SKM-1 (cell line): ENCODE measurements around the gene GADL1.

ENCODE experiments used
- DNase-seq: peaks from one replicate; lab custom pipeline; 2025; ENCODE audit not compliant: unreplicated experiment; lab: John Stamatoyannopoulos, UW

Gene GADL1

GRCh38 chr3:30696403-30696819 is 198.1 kb downstream of the GADL1 start:
- no peak for DNase-seq

GRCh38 chr3:30695302-30696061 is 199.0 kb downstream of the GADL1 start:
- no peak for DNase-seq

- DNase-seq, result no peak
Measured at GRCh38 chr3:30694668-30695067, 199.8 kb downstream of the GADL1 start.

DNA sequence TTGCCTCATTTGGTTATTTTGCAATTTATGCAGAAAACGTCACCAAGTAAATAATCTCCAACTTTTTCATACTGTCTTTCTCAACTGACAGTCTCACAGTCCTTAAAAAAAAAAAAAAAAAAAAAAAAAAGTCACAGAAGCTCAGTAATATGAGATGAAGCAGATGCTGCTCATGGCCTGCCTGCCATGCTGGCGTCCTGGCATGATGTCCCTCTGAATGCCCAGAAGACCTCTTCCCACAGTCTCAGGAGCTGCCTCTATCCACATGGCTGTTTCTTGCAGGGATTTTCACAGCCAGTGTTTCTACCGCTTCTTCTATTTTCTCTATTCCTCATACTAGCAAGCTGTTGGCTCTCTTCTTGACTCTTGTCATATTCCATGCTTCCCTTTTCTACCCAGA is 200.3 kb downstream of the GADL1 start:
- DNase-seq, result no peak

GRCh38 chr3:30693470-30694120 is 200.9 kb downstream of the GADL1 start:
- DNase-seq, result peak; percentile 44

- DNase-seq, result no peak
Measured at GRCh38 chr3:30692498-30693130, 201.8 kb downstream of the GADL1 start.

DNA sequence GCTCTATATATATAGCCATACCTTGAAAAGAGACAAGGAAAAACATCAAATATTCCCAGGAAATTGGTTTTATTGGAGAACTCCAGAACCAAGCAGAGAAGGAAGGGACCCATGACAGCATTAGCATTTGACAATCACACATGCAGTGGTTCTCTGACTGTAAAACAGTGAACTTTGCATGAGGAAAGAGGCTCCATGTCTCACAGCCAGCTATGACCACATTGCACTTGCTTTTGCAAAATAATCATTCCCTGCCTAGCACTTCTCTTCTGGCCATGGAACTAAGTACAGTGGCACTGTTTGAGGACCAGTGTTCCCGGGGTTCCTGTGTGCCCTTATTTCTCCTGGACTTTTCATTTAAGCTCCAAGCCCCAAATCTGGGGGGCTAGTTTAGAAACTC is 202.5 kb downstream of the GADL1 start:
- no peak for DNase-seq

DNA sequence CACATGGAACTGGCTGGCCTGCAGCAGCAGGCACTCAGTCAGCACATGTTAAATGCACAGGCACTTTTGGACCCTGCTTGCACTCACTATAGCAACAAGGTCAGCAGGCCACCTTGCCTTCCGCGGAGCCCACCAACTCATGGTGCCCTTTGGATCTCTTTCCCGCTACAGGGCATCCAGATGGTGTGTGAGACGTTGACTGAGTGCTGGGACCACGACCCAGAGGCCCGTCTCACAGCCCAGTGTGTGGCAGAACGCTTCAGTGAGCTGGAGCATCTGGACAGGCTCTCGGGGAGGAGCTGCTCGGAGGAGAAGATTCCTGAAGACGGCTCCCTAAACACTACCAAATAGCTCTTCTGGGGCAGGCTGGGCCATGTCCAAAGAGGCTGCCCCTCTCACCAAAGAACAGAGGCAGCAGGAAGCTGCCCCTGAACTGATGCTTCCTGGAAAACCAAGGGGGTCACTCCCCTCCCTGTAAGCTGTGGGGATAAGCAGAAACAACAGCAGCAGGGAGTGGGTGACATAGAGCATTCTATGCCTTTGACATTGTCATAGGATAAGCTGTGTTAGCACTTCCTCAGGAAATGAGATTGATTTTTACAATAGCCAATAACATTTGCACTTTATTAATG is 203.1 kb downstream of the GADL1 start:
- no peak for DNase-seq

GRCh38 chr3:30690199-30690598 is 204.3 kb downstream of the GADL1 start:
- DNase-seq, result no peak

DNA sequence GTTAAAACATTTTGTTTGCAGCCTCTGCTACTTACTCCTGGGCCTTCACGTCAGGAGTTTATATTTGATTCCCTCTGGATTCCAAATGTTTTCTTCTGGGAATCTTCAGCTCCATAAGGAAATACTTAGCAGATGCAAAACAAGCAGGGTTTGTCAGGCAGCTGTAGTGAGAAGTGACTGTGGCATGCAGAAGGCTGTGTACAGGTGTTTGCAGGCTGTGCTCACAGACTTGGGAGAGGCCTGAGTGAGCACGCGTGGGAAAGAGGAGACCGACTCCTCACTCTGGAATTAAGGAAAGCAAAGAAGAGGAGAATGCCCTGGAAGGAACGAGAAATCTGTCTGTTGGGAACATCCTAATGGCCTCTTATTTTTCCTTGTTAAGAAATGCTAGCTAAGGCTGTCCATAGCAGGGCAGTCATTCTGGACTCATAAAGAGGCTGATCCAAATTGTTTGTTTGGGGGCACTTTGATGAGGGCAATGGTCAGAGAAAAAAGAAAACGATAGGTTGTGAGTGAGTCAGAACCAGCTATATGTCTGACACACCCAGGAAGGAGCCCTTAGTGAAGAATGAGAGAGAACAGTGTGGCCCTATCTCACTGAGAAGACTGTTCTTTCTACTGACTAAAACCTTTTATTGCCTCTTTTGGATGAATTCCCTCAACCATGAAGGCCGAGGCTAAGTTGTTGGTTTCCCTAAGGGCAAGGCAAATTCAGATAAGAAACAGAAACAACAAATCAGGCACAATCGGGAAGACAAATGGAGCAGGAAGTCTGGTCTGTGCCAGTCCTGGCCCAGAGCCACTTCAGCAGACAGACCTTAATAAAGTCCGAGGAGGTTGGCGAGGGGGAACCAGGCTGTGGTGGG is 205.5 kb downstream of the GADL1 start:
- no peak for DNase-seq

DNA sequence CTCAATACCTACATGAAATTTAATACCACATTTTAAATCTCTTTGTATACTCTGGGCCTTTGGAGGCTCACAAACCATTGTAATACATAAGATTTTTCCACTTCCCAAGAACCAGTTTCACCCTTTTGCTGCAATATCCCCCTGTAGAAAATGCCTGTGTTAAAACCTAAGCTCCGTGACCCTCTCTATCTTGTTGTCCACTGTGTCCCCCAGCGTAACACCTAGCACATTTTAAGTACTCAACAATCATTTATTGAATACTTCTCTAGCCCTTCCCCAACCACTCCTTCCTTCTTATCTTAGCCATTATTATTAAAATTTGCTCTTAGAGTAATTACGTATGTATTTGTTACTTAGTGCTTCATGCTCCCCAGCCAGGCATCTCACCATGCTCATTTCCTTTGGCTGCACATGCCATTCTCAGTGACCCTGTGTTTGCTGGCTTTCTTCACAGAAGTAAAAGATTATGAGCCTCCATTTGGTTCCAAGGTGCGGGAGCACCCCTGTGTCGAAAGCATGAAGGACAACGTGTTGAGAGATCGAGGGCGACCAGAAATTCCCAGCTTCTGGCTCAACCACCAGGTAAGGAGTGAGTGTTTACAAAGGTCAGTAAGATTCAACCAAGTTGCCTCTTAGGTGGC is 206.4 kb downstream of the GADL1 start:
- no peak for DNase-seq

GRCh38 chr3:30686799-30687198 is 207.7 kb downstream of the GADL1 start:
- no peak for DNase-seq

GRCh38 chr3:30686176-30686575 is 208.3 kb downstream of the GADL1 start:
- DNase-seq, result no peak

GRCh38 chr3:30685267-30685667 is 209.2 kb downstream of the GADL1 start:
- no peak for DNase-seq

DNA sequence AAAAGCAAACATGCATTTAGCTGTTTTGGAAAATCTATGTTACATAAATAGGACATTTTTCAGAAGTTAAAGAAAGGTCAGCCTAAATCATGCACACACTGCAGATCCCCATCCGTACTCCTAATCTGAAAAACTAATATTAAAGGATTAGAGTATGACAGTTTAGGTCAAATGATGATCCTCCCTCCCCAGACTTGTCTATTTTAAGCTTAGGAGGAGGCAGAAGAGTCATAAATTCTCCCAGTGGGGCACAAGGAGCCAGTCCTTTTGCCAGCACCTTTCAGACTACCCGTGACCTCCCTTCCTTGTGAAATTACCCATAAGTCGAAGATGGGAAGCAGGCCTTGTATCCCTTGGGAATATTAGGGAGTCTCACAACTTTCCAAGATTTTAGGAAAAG is 210.1 kb downstream of the GADL1 start:
- no peak for DNase-seq

- DNase-seq, result no peak
Measured at GRCh38 chr3:30683769-30684168, 210.7 kb downstream of the GADL1 start.

DNA sequence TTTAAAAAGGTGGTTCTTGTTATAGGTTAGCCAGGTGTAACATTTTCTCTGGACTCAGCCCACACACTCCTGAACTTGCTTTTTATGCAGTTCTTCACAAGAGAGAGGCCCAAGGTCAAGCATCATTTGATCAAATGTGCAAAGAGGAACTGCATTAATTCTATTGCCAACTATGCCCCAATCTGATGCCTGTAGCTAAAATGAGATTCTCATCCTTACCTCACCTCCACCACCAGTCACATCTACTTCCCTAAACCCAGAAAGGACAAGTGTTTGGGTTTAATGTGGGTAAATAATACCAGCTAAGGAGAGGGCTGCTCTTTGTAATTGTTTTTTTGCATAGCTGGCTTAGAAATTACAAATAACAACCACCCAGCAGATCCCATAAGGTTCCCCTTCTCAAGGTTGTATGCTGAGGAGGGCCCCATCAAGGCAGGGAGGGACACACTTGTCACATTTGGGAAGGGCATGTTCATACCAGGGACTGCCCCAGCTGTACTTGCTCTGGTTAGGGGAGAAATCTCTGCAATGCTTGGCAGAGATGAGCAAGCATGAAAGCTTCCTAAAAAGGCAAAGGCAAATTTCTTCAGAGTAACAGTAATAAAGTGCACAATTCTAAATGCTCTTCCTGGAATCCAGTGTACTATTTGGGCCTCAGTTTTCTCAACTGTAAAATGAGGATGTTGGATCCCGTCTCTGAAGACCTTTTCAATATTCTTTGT is 211.9 kb downstream of the GADL1 start:
- DNase-seq, result no peak

GRCh38 chr3:30681649-30682211 is 212.7 kb downstream of the GADL1 start:
- DNase-seq, result no peak
